Measurements from ENCODE around the gene ZNF284.
"Not testable (repeated sequence)": the region's sequence is repeated elsewhere in the genome, so short reads cannot be mapped to it uniquely, and the experiment has no call there.

ZNF284 gene

GRCh38 chr19:44111910-44112463 lies 40.0 kb downstream of the ZNF284 start:
- peak; percentile 24 to 41 for DNase-seq

GRCh38 chr19:44112802-44113137 lies 40.8 kb downstream of the ZNF284 start:
- no peak for DNase-seq

GRCh38 chr19:44113138-44113783 lies 41.3 kb downstream of the ZNF284 start, which contains the start of gene ZNF225:
Gene ZNF225 (plus strand): TSS chr19:44113399. CDS start chr19:44115828, 2,429 bp downstream.
- DNase-seq = peak; percentile 99

GRCh38 chr19:44113784-44114390 lies 41.9 kb downstream of the ZNF284 start:
- no peak for DNase-seq

- not testable (repeated sequence) for DNase-seq
Observed at GRCh38 chr19:44121162-44121561, 49.2 kb downstream of the ZNF284 start.

GRCh38 chr19:44131955-44132354 lies 60.0 kb downstream of the ZNF284 start:
- no peak for DNase-seq

Measured in inflammatory macrophage (primary cell).